Measurements from ENCODE around the gene ZNRD2. TPM values are rescaled to one million over a fixed set of nuclear protein-coding genes. Genes with fewer than 3 reads are reported as not detected.
A peak's percentile ranks its signal among the peaks of the same experiment; 100 is the strongest.

ZNRD2 gene
- total RNA-seq, 1 experiment from 2014 or later = 61.2 TPM

- DNase-seq (ENCODE audit: low read depth, low spot score) (no peak), ATAC-seq (peak; percentile 61)
- BruUV-seq (replicated peaks) = no TSS peak
- no peak for TF ChIP-seq TCF7L2 (IDR thresholded peaks at IDR 0.05; ENCODE audit: low read depth, low read length)
- TF ChIP-seq, protein P1, sequence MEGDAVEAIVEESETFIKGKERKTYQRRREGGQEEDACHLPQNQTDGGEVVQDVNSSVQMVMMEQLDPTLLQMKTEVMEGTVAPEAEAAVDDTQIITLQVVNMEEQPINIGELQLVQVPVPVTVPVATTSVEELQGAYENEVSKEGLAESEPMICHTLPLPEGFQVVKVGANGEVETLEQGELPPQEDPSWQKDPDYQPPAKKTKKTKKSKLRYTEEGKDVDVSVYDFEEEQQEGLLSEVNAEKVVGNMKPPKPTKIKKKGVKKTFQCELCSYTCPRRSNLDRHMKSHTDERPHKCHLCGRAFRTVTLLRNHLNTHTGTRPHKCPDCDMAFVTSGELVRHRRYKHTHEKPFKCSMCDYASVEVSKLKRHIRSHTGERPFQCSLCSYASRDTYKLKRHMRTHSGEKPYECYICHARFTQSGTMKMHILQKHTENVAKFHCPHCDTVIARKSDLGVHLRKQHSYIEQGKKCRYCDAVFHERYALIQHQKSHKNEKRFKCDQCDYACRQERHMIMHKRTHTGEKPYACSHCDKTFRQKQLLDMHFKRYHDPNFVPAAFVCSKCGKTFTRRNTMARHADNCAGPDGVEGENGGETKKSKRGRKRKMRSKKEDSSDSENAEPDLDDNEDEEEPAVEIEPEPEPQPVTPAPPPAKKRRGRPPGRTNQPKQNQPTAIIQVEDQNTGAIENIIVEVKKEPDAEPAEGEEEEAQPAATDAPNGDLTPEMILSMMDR (IDR thresholded peaks at IDR 0.05) = peak; percentile 95; the same call in 1 of the 2 replicates
- H3K27ac ChIP-seq (ENCODE audit: low read length) = no peak overlapping the region
- ChIA-PET POLR2A (interaction anchor here (0.6 kb wide), 1 partner anchor 21 kb away, joined by 3 read pairs; no protein-coding TSS in a partner anchor), CTCF (interaction anchor here (0.5 to 2.5 kb wide), 7 partner anchors 13 to 197 kb away, joined by 3 to 9 read pairs (median 3); partner anchors contain the start of genes EHBP1L1 and FAM89B)
- H3K4me3 ChIP-seq (ENCODE audit: low read depth in 2 of 2, low read length in 2 of 2) = no peak overlapping the region
- intact Hi-C loops (cut with micrococcal nuclease; ENCODE audit: unreplicated experiment) = no loop called here
- H3K36me3 ChIP-seq (ENCODE audit: control insufficient read depth, insufficient read depth, low read length) = peaks cover 3% of the 10 kb centered on the region
- H3K27me3 ChIP-seq (ENCODE audit: control insufficient read depth, insufficient read depth, low read length) = no peaks in the 10 kb centered on the region
- H3K4me1 ChIP-seq (ENCODE audit: control insufficient read depth, insufficient read depth, low read length) = peaks cover 12% of the 10 kb centered on the region; the same call in 1 of the 2 replicates
- in situ Hi-C loops (cut with HindIII; ENCODE audit: low pct_unique_long_range_greater_than_20kb, low sequenced_read_pairs) = no loop called here
- no peaks in the 10 kb centered on the region for H3K9me3 ChIP-seq (ENCODE audit: control insufficient read depth, insufficient read depth, low read depth, low read length)
Measured at GRCh38 chr11:65593518-65594414, 23.5 kb downstream of the ZNRD2 start.

DNA sequence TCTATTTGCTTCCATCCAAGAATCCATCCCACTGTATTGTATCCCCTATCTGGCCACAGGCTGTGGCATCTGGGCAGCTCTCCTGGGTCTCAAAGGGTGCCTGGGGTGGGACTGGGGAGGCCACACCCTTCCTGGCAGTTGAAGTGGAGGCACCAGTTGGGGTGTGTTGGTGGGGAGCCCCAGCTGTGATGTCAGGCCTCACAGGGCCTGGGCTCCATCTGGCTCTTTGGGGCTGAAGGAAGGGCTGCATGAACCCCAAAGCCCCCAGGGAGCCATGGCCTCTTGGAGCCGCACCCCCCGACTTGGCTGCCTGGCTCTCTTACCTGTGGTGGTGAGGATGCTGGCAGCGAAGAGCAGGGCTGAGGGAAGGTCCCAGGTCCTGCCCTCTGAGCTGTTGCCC, 24.9 kb downstream of the ZNRD2 start:
- ATAC-seq (0 out of 2 replicates have a peak, but pooled peaks have one; percentile 8), DNase-seq (ENCODE audit: low read depth, low spot score) (no peak)
- Histone ChIP-seq H3K27ac (ENCODE audit: low read length) (no peak overlapping the region), H3K4me3 (ENCODE audit: low read depth in 2 of 2, low read length in 2 of 2) (no peak overlapping the region), H3K4me1 (ENCODE audit: control insufficient read depth, insufficient read depth, low read length) (peaks cover 12% of the 10 kb centered on the region; the same call in 1 of the 2 replicates), H3K27me3 (ENCODE audit: control insufficient read depth, insufficient read depth, low read length) (no peaks in the 10 kb centered on the region), H3K36me3 (ENCODE audit: control insufficient read depth, insufficient read depth, low read length) (peaks cover 3% of the 10 kb centered on the region), H3K9me3 (ENCODE audit: control insufficient read depth, insufficient read depth, low read depth, low read length) (no peaks in the 10 kb centered on the region)
- TF ChIP-seq, protein P1 (IDR thresholded peaks at IDR 0.05) = no peak
- TF ChIP-seq, protein P2, sequence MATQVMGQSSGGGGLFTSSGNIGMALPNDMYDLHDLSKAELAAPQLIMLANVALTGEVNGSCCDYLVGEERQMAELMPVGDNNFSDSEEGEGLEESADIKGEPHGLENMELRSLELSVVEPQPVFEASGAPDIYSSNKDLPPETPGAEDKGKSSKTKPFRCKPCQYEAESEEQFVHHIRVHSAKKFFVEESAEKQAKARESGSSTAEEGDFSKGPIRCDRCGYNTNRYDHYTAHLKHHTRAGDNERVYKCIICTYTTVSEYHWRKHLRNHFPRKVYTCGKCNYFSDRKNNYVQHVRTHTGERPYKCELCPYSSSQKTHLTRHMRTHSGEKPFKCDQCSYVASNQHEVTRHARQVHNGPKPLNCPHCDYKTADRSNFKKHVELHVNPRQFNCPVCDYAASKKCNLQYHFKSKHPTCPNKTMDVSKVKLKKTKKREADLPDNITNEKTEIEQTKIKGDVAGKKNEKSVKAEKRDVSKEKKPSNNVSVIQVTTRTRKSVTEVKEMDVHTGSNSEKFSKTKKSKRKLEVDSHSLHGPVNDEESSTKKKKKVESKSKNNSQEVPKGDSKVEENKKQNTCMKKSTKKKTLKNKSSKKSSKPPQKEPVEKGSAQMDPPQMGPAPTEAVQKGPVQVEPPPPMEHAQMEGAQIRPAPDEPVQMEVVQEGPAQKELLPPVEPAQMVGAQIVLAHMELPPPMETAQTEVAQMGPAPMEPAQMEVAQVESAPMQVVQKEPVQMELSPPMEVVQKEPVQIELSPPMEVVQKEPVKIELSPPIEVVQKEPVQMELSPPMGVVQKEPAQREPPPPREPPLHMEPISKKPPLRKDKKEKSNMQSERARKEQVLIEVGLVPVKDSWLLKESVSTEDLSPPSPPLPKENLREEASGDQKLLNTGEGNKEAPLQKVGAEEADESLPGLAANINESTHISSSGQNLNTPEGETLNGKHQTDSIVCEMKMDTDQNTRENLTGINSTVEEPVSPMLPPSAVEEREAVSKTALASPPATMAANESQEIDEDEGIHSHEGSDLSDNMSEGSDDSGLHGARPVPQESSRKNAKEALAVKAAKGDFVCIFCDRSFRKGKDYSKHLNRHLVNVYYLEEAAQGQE (IDR thresholded peaks at IDR 0.05; ENCODE audit: insufficient read depth in 1 of 2, low read depth in 2 of 2, low read length in 1 of 2) = no peak
- TF ChIP-seq POLR2AphosphoS5 (IDR thresholded peaks at IDR 0.05; ENCODE audit: low read depth, low read length) (0 out of 2 replicates have a peak, but pooled peaks have one; percentile 9), SIN3A (IDR thresholded peaks at IDR 0.05; ENCODE audit: borderline replicate concordance, insufficient read depth, low read depth, low read length) (no peak), TCF7L2 (IDR thresholded peaks at IDR 0.05; ENCODE audit: low read depth, low read length) (no peak)
- ChIA-PET CTCF (interaction anchor here (0.7 to 2.5 kb wide), 2 partner anchors 23 to 68 kb away, joined by 6 to 9 read pairs; partner anchors contain the start of gene FAM89B), POLR2A (no interaction called here)
- intact Hi-C loops (cut with micrococcal nuclease; ENCODE audit: unreplicated experiment) = no loop called here
- BruUV-seq (replicated peaks) = no TSS peak
- in situ Hi-C loops (cut with HindIII; ENCODE audit: low pct_unique_long_range_greater_than_20kb, low sequenced_read_pairs) = no loop called here
